DLD1 (cell line): ENCODE measurements around the gene WDPCP.
"Not testable (repeated sequence)": the region's sequence is repeated elsewhere in the genome, so short reads cannot be mapped to it uniquely, and the experiment has no call there.

ENCODE experiments used
- in situ Hi-C: cut with HindIII; loops from 2 replicates; pipeline ENCODE4 v1.10.0; 2017; ENCODE audit warnings: low sequenced_read_pairs

The WDPCP gene, protein sequence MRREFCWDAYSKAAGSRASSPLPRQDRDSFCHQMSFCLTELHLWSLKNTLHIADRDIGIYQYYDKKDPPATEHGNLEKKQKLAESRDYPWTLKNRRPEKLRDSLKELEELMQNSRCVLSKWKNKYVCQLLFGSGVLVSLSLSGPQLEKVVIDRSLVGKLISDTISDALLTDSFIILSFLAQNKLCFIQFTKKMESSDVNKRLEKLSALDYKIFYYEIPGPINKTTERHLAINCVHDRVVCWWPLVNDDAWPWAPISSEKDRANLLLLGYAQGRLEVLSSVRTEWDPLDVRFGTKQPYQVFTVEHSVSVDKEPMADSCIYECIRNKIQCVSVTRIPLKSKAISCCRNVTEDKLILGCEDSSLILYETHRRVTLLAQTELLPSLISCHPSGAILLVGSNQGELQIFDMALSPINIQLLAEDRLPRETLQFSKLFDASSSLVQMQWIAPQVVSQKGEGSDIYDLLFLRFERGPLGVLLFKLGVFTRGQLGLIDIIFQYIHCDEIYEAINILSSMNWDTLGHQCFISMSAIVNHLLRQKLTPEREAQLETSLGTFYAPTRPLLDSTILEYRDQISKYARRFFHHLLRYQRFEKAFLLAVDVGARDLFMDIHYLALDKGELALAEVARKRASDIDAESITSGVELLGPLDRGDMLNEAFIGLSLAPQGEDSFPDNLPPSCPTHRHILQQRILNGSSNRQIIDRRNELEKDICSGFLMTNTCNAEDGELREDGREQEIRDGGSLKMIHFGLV

GRCh38 chr2:63588385-63589147 lies at the start of gene WDPCP, which contains the start of gene MDH1:
TSS of gene WDPCP (minus strand) at chr2:63588477. CDS start at chr2:63588271, 206 bp downstream.
TSS of gene MDH1 (plus strand) at chr2:63588963. CDS start at chr2:63589044, 81 bp downstream.
- in situ Hi-C loops: no loop called here

DNA sequence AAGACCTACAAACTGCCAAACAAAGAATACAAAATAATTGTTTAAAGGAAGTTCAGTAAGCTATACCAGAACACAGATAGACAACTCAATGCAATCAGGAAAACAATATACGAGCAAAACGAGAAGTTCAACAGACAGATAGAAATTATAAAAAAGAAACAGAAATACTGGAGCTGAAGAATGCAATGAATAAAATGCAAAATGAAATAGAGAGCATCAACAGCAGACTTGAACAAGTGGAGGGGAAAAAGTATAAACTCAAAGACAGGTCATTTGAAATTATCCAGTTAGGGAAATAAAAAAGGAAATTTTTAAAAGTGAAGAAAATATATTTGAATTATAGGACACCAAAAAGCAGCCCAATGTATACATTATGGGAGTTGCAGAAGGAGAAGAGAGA lies 44.1 kb upstream of the WDPCP start:
- in situ Hi-C loops: no loop called here

DNA sequence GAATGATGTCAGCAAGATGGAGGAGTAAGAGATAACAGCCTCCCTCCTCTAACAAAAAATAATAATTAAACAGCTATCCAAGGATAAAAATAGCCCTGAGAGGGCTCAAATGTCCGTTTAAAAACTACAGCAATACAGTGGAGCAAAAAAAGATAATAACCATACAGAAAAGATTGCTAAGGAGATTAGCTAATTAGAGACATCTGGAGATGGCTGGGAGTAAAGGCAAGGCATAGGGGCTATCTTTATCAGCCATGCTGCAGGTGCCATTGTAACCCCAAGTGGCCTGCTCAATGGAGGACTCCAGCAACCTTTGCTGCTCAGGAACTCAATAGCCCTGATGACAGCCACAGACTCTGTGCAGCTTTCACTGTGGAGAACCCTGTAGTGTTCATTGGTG lies 43.2 kb upstream of the WDPCP start:
- in situ Hi-C loops: no loop called here

- in situ Hi-C loops: no loop called here
These were observed 40.2 kb upstream of the WDPCP start for GRCh38 chr2:63628403-63628942.

DNA sequence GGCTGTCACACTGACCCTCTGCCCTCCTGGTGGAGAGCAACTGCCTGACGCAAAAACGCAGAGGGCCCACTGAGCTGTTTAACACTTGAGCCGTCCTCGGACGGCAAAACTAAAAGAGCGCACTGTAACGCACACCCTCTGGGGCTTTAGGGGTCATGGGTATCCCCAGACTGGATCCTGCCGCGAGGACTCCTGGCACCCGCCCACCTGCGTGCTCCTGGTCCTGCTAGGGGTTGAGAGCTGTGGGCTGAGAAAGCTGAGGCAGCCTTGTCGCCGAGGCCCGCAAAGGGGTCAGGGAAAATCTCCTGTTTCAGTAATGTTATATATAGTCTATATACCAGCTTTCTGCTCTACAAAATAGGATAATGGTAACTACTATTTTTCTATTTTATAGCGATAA lies 39.6 kb upstream of the WDPCP start:
- in situ Hi-C loops: no loop called here

DNA sequence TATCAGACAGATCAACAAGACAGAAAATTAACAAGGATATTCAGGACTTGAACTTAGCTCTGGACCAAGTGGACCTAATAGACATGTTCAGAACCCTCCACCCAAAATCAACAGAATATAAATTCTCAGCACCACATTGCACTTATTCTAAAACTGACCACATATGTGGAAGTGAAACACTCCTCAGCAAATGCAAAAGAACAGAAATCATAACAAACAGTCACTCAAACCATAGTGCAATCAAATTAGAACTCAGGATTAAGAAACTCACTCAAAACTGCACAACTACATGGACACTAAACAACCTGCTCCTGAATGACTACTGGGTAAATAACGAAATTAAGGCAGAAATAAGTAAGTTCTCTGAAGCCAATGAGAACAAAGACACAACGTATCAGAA lies 35.5 kb upstream of the WDPCP start:
- in situ Hi-C loops: not testable (repeated sequence)

- in situ Hi-C loops: no loop called here
These were observed 34.5 kb upstream of the WDPCP start for GRCh38 chr2:63622751-63623150.

GRCh38 chr2:63619328-63619727 lies 31.1 kb upstream of the WDPCP start:
- in situ Hi-C loops: no loop called here

DNA sequence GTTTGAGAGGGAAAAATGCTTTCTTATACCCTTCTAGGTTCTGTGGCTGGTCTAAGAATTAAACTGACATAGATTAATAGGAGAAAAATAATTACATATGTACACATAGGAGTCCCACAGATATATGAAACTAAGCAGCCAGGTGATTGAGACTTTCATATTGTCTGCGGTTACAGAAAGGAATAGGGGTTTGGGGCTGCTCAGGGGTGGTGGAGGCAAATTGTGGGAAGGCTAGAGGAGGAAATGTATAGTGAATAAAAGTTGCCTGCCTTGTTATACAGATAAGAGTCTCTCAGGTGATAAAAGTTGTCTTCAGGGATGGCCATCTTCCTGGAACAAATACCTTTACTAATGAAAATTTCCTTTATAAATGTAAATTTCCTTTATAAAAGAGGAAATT lies 29.1 kb upstream of the WDPCP start:
- in situ Hi-C loops: no loop called here

- in situ Hi-C loops: no loop called here
These were observed 27.0 kb upstream of the WDPCP start for GRCh38 chr2:63614983-63615945.

DNA sequence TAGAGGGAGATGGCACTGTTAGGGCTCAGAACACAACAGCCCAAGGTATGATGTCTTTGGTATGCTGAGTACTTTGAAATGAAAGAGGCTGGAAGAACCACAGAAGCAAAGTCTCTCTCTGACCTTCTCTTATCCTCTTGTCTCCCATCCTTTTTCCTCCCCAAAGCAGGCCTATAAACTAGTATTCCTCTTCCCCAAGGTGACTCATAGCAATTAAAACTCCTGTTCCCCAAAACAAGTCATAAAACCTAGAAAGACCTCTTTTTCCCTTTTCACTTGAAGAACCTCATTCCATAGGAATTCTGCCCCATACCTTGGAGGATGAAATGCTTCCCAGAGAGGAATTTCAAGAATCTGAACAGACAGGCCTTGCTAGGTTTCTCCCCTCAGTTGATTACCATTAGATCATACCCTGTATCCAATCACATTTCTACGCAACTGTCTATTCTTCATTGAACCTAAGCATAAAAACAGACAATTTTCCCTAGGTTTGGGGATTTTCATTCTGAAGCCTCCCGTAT lies 26.2 kb upstream of the WDPCP start:
- in situ Hi-C loops: no loop called here

GRCh38 chr2:63613391-63613901 lies 25.2 kb upstream of the WDPCP start:
- in situ Hi-C loops: no loop called here

DNA sequence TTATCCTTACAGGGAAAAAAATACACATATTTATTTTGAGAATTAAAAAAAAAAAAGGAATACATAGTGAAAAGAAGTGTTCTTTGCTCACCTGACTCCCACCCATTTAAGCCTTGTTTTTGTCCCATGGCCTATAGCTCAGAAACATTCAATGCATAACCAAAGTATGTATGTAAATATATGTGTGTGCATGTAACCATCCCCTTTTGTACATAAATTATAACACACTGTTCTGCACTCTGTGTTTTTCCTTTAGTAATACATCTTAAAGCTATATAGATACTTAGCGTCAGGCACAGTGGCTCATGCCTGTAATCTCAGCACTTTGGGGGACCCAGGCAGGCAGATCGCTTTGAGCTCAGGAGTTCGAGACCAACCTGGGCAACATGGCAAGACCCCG lies 22.2 kb upstream of the WDPCP start:
- in situ Hi-C loops: no loop called here

- in situ Hi-C loops: not testable (repeated sequence)
These were observed 20.6 kb upstream of the WDPCP start for GRCh38 chr2:63608865-63609264.

DNA sequence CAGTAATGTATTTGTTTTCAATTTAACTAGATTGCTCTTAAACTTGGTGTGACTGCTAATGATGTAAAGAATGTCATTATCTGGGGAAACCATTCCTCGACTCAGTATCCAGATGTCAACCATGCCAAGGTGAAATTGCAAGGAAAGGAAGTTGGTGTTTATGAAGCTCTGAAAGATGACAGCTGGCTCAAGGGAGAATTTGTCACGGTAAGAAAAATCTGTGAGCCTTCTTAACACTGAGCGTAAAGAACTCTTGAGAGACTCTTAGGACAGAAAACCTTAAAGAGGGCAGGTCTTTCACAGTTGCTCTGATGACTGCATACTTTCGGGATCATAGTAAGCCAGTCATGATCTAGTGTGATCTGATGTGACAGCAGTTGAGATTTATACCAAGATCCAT lies 16.4 kb upstream of the WDPCP start:
- in situ Hi-C loops: no loop called here

DNA sequence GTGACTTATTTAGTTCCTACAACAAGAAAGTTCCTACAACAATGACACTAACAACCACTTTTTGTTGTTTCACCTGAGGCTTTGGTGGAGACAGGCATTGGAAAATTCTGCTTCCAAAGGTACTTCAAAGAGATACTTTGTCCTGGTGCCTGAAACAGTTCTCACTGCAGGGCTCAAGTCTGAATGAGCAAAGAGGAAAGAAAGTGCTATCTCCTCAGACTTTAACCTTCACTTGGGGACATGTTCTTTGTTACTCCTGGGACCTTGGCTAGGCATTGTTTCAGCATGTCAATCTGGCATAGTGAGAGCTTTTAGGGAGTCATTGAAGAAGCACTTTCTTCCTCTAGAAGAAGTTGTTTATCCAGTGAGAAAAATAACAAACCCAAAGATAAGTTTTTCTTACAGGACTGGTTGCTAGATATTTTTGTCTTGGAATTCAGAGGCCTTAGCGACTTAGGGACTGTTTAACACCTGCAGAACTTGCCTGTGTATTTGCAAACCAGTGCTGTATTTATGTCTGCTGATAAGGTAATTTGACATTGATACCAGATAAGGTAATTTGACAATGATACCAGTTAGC lies 12.7 kb upstream of the WDPCP start:
- in situ Hi-C loops: no loop called here

DNA sequence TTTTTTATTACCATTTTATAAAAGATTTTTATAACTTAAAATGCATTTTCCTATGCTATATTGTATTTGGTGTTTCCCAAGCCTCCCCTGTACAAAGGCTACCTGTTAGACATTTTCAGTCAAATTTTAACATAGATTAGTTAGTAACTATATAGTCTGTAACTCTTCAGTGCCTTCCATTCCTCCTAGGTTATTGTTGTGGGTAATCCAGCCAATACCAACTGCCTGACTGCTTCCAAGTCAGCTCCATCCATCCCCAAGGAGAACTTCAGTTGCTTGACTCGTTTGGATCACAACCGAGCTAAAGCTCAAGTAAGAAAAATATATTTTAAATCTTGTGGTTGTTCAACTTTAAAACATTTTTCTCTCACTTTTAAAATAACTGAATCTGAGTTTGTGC lies 10.7 kb upstream of the WDPCP start:
- in situ Hi-C loops: no loop called here

DNA sequence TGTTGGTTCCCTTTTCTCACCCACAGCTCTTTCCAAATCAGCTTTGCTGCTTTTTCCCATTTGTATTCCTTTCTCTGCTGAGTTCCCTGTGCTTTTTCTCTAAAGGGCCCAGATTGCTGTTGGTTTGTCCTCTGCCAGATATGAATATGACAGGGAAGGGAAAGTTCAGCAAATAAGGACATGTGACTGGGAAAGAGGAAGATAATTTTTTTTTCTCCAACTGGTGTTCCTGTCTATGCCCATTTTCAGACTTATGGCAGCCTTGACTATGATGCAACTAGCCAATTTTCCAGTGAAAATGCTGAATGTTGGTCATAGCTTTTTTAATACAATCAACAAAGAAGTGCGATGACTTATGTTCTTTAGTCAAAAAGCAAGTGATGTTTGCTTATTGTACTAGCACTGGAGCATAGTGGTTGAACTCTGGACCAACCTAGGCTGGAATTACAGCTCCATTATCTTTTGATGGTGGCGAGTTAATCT lies 8.2 kb upstream of the WDPCP start:
- in situ Hi-C loops: no loop called here

- in situ Hi-C loops: no loop called here
These were observed 6.4 kb upstream of the WDPCP start for GRCh38 chr2:63594660-63595059.
